Left ventricle myocardium inferior (tissue), 1 donor: Measurements from ENCODE around the gene SMAD7. TPM values are rescaled to one million over a fixed set of nuclear protein-coding genes. Genes with fewer than 3 reads are reported as not detected.
A peak's percentile ranks its signal among the peaks of the same experiment; 100 is the strongest.

Experiments used
- DNase-seq: peaks from one replicate; pipeline ENCODE4 v3.0.0-alpha.2; 2020
- H3K27ac ChIP-seq: fragments of 200-600 bp; replicated peaks from 2 replicates; pipeline ENCODE4 v1.8.0; 2021
- H3K27me3 ChIP-seq: fragments of 200-600 bp; 2 replicates; pipeline ENCODE4 v1.8.0; 2021; ENCODE audit warnings: low read depth
- H3K36me3 ChIP-seq: fragments of 200-600 bp; 2 replicates; pipeline ENCODE4 v1.8.0; 2021
- H3K4me1 ChIP-seq: fragments of 200-600 bp; 2 replicates; pipeline ENCODE4 v1.8.0; 2021
- H3K4me3 ChIP-seq: fragments of 200-600 bp; 2 replicates; pipeline ENCODE4 v1.8.0; 2021; ENCODE audit warnings: mild to moderate bottlenecking, moderate library complexity
- H3K9me3 ChIP-seq: fragments of 200-600 bp; replicated peaks from 2 replicates; pipeline ENCODE4 v1.8.0; 2021
- CTCF ChIP-seq: fragments of 200-600 bp; IDR thresholded peaks from 2 replicates; pipeline ENCODE4 v1.8.0; 2021; ENCODE audit warnings: antibody characterized with exemption, mild to moderate bottlenecking, borderline replicate concordance
- intact Hi-C: fragments of 100-400 bp; cut with micrococcal nuclease; formaldehyde crosslinking; loops from one replicate; pipeline ENCODE4 v1.11.0; 2022
- total RNA-seq: library from RNA; stranded (reverse); fragmentation: NEBNext Ultra II Directional; extraction: Animal tissue kit (Norgen Biotek cat#: 25700); gene quantifications from one replicate; pipeline ENCODE4 v1.2.1, GENCODE V29; 2021
- donor health status: DM: no; HTN: yes; CAD: no; lungs with severe emphysema.

Gene SMAD7
- total RNA-seq, 1 donor from 2014 or later = 19.3 TPM

- H3K9me3 ChIP-seq = no peaks in the 10 kb centered on the region
- DNase-seq = no peak
- no peaks in the 10 kb centered on the region for H3K27me3 ChIP-seq
- H3K36me3 ChIP-seq = no peaks in the 10 kb centered on the region
- intact Hi-C loops = no loop called here
- no peak overlapping the region for H3K4me3 ChIP-seq
- no peak overlapping the region for H3K27ac ChIP-seq
- TF ChIP-seq CTCF = no peak
- H3K4me1 ChIP-seq = peaks cover 28% of the 10 kb centered on the region
Observed at GRCh38 chr18:48884771-48885170, 66.0 kb downstream of the SMAD7 start.

GRCh38 chr18:48884306-48884705, 66.5 kb downstream of the SMAD7 start:
- Histone ChIP-seq H3K9me3 (no peaks in the 10 kb centered on the region), H3K4me1 (peaks cover 24% of the 10 kb centered on the region), H3K36me3 (no peaks in the 10 kb centered on the region), H3K4me3 (no peak overlapping the region), H3K27me3 (no peaks in the 10 kb centered on the region), H3K27ac (no peak overlapping the region)
- intact Hi-C loops = no loop called here
- no peak for DNase-seq
- TF ChIP-seq CTCF = no peak

- TF ChIP-seq CTCF = no peak
- H3K4me1 ChIP-seq = peaks cover 9% of the 10 kb centered on the region
- no peak for DNase-seq
- no peak overlapping the region for H3K4me3 ChIP-seq
- intact Hi-C loops = no loop called here
- no peak overlapping the region for H3K27ac ChIP-seq
- no peaks in the 10 kb centered on the region for H3K36me3 ChIP-seq
- H3K27me3 ChIP-seq = no peaks in the 10 kb centered on the region
- H3K9me3 ChIP-seq = no peaks in the 10 kb centered on the region
Observed at GRCh38 chr18:48882379-48882778, 68.4 kb downstream of the SMAD7 start.

GRCh38 chr18:48880931-48881330, 69.8 kb downstream of the SMAD7 start:
- intact Hi-C loops = no loop called here
- Histone ChIP-seq H3K9me3 (no peaks in the 10 kb centered on the region), H3K36me3 (no peaks in the 10 kb centered on the region), H3K4me3 (no peak overlapping the region), H3K27me3 (no peaks in the 10 kb centered on the region), H3K4me1 (peaks cover 4% of the 10 kb centered on the region), H3K27ac (no peak overlapping the region)
- TF ChIP-seq CTCF = no peak
- DNase-seq = no peak

GRCh38 chr18:48879008-48879431, 71.7 kb downstream of the SMAD7 start:
- H3K27me3 ChIP-seq = no peaks in the 10 kb centered on the region
- H3K36me3 ChIP-seq = no peaks in the 10 kb centered on the region
- no peak for DNase-seq
- peak overlapping the region; percentile 27 for H3K27ac ChIP-seq
- no peak overlapping the region for H3K4me3 ChIP-seq
- H3K4me1 ChIP-seq = peaks cover 4% of the 10 kb centered on the region
- H3K9me3 ChIP-seq = no peaks in the 10 kb centered on the region
- no peak for TF ChIP-seq CTCF
- intact Hi-C loops = no loop called here

GRCh38 chr18:48878471-48878870, 72.3 kb downstream of the SMAD7 start:
- Histone ChIP-seq H3K9me3 (no peaks in the 10 kb centered on the region), H3K4me1 (peaks cover 5% of the 10 kb centered on the region), H3K36me3 (no peaks in the 10 kb centered on the region), H3K27ac (peak overlapping the region; percentile 27), H3K4me3 (no peak overlapping the region), H3K27me3 (no peaks in the 10 kb centered on the region)
- no peak for DNase-seq
- intact Hi-C loops = no loop called here
- no peak for TF ChIP-seq CTCF
